Measurements from ENCODE around the gene ZNF625.

- TF ChIP-seq, protein P1, sequence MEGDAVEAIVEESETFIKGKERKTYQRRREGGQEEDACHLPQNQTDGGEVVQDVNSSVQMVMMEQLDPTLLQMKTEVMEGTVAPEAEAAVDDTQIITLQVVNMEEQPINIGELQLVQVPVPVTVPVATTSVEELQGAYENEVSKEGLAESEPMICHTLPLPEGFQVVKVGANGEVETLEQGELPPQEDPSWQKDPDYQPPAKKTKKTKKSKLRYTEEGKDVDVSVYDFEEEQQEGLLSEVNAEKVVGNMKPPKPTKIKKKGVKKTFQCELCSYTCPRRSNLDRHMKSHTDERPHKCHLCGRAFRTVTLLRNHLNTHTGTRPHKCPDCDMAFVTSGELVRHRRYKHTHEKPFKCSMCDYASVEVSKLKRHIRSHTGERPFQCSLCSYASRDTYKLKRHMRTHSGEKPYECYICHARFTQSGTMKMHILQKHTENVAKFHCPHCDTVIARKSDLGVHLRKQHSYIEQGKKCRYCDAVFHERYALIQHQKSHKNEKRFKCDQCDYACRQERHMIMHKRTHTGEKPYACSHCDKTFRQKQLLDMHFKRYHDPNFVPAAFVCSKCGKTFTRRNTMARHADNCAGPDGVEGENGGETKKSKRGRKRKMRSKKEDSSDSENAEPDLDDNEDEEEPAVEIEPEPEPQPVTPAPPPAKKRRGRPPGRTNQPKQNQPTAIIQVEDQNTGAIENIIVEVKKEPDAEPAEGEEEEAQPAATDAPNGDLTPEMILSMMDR (IDR thresholded peaks at IDR 0.05), result no peak
- no peak for TF ChIP-seq POLR2AphosphoS5 (IDR thresholded peaks at IDR 0.05)
- TF ChIP-seq POLR2A (IDR thresholded peaks at IDR 0.05; ENCODE audit: low read depth), result no peak
- no peak for TF ChIP-seq EP300 (IDR thresholded peaks at IDR 0.05)
Observed at GRCh38 chr19:12133069-12133468, 23.5 kb downstream of the ZNF625 start.
